SK-N-SH (cell line): Measurements from ENCODE around the gene SLC3A2. TPM values are rescaled to one million over a fixed set of nuclear protein-coding genes. Genes with fewer than 3 reads are reported as not detected.

Source experiments
- CTCF ChIA-PET: fragments of 300-600, 350-600 bp; formaldehyde crosslinking; extraction: SDS; loops from one replicate; lab custom pipeline; 2021; lab: Yijun Ruan, JAX
- POLR2A ChIA-PET: fragments of 350-600 bp; sonication (Branson Sonifier 250); formaldehyde crosslinking; extraction: SDS; loops from one replicate; lab custom pipeline; 2020; ENCODE audit warnings: antibody characterized with exemption, inconsistent platforms; lab: Yijun Ruan, JAX
- DNase-seq: peaks from one replicate; pipeline ENCODE4 v3.0.0; 2012
- H2AFZ ChIP-seq: fragments of 200-600 bp; sonication (generic); 2 replicates; pipeline ENCODE4 v1.8.1; 2016; ENCODE audit warnings: antibody characterized with exemption, mild to moderate bottlenecking, low read depth
- H3F3A ChIP-seq: fragments of 200-600 bp; sonication (generic); replicated peaks from 2 replicates; pipeline ENCODE3; 2016; ENCODE audit warnings: antibody characterized with exemption, mild to moderate bottlenecking; ENCODE audit not compliant: insufficient read depth
- H3K27ac ChIP-seq, 2 experiments: fragments of 200-500 bp in 1 of 2; fragments of 200-600 bp in 1 of 2; sonication (Bioruptor generic) in 1 of 2; sonication (generic), shearing (Covaris generic) in 1 of 2; 2 replicates each; pipeline versions ENCODE4 v1.5.1 to v1.6.1; 2014 to 2016; ENCODE audit warnings: low read depth in 2 of 2, inconsistent platforms in 1 of 2, low read length in 1 of 2, mild to moderate bottlenecking in 1 of 2, mixed read lengths in 1 of 2
- H3K27me3 ChIP-seq: fragments of 200-600 bp; sonication (generic), shearing (Covaris generic); 2 replicates; pipeline ENCODE4 v1.6.1; 2016; ENCODE audit warnings: mixed run types; ENCODE audit not compliant: insufficient read depth
- H3K36me3 ChIP-seq, 2 experiments: fragments of 200-500 bp in 1 of 2; fragments of 200-600 bp in 1 of 2; sonication (Bioruptor generic) in 1 of 2; sonication (generic) in 1 of 2; replicated peaks in 1 of 2; 2 replicates each; pipeline versions ENCODE3 to v1.5.1; 2014 to 2016; ENCODE audit warnings: low read length in 1 of 2, mild to moderate bottlenecking in 1 of 2; ENCODE audit not compliant: insufficient read depth in 2 of 2, control insufficient read depth in 1 of 2
- H3K4me1 ChIP-seq, 2 experiments: fragments of 200-500 bp in 1 of 2; fragments of 200-600 bp in 1 of 2; sonication (Bioruptor generic) in 1 of 2; sonication (generic), shearing (Covaris generic) in 1 of 2; 2 replicates each; pipeline versions ENCODE4 v1.5.1 to v1.6.1; 2014 to 2016; ENCODE audit warnings: low read depth in 1 of 2, low read length in 1 of 2, mixed run types in 1 of 2; ENCODE audit not compliant: insufficient read depth in 2 of 2, control insufficient read depth in 1 of 2
- H3K4me2 ChIP-seq: fragments of 200-600 bp; sonication (generic), shearing (Covaris generic); 2 replicates; pipeline ENCODE4 v1.6.1; 2017; ENCODE audit warnings: mixed run types
- H3K4me3 ChIP-seq, 2 experiments: fragments of 200-500 bp in 1 of 2; fragments of 200-600 bp in 1 of 2; sonication (Bioruptor generic) in 1 of 2; sonication (generic), shearing (Covaris generic) in 1 of 2; 2 replicates each; pipeline versions ENCODE4 v1.5.1 to v1.8.1; 2014 to 2016; ENCODE audit warnings: low read depth in 2 of 2, inconsistent platforms in 1 of 2, low read length in 1 of 2, mild to moderate bottlenecking in 1 of 2, mixed read lengths in 1 of 2, moderate library complexity in 1 of 2
- H3K79me2 ChIP-seq: fragments of 200-600 bp; sonication (generic); 2 replicates; pipeline ENCODE4 v1.8.1; 2017; ENCODE audit warnings: mild to moderate bottlenecking; ENCODE audit not compliant: insufficient read depth
- H3K9ac ChIP-seq: fragments of 200-600 bp; sonication (generic); 2 replicates; pipeline ENCODE4 v1.6.1; 2017; ENCODE audit warnings: mixed run types
- H3K9me2 ChIP-seq: fragments of 200-600 bp; sonication (generic); 2 replicates; pipeline ENCODE4 v1.6.1; 2017; ENCODE audit warnings: mixed run types
- H3K9me3 ChIP-seq: fragments of 200-600 bp; sonication (generic); 2 replicates; pipeline ENCODE4 v1.6.1; 2017; ENCODE audit warnings: mixed run types, mild to moderate bottlenecking, moderate library complexity
- H4K20me1 ChIP-seq: fragments of 200-600 bp; sonication (generic); 2 replicates; pipeline ENCODE4 v1.6.1; 2017; ENCODE audit warnings: mild to moderate bottlenecking, mixed run types; ENCODE audit not compliant: insufficient read depth
- CHD2 ChIP-seq: fragments of 150-350 bp; IDR thresholded peaks from 2 replicates; pipeline ENCODE4 v1.6.1; 2018; ENCODE audit warnings: low read length; ENCODE audit not compliant: partially characterized antibody
- ELF1 ChIP-seq: IDR thresholded peaks from 2 replicates; pipeline ENCODE4 v1.4.0; 2012
- EZH2phosphoT487 ChIP-seq: fragments of 200-600 bp; sonication (generic); IDR thresholded peaks from 2 replicates; pipeline ENCODE4 v1.6.1; 2017; ENCODE audit warnings: low read depth, mixed run types, mild to moderate bottlenecking, antibody characterized with exemption, moderate library complexity, borderline replicate concordance
- FOSL2 ChIP-seq: IDR thresholded peaks from 2 replicates; pipeline ENCODE4 v1.4.0; 2012; ENCODE audit warnings: low read depth, mild to moderate bottlenecking, moderate library complexity, borderline replicate concordance
- FOXJ3 ChIP-seq: sonication (generic); formaldehyde crosslinking; IDR thresholded peaks from 2 replicates; pipeline ENCODE4 v1.5.1; 2020; ENCODE audit warnings: mild to moderate bottlenecking, missing genetic modification reagents
- FOXM1 ChIP-seq: IDR thresholded peaks from 2 replicates; pipeline ENCODE4 v1.4.0; 2012; ENCODE audit warnings: low read depth, mild to moderate bottlenecking
- JUND ChIP-seq: IDR thresholded peaks from 2 replicates; pipeline ENCODE4 v1.4.0; 2012
- NFIC ChIP-seq: IDR thresholded peaks from 2 replicates; pipeline ENCODE4 v1.4.0; 2012; ENCODE audit warnings: borderline replicate concordance
- NRF1 ChIP-seq: IDR thresholded peaks from 2 replicates; pipeline ENCODE4 v1.6.1; 2012; ENCODE audit warnings: low read depth, mild to moderate bottlenecking, low read length
- PBX3 ChIP-seq: IDR thresholded peaks from 2 replicates; pipeline ENCODE4; 2012
- RCOR1 ChIP-seq: fragments of 150-350 bp; IDR thresholded peaks from 2 replicates; pipeline ENCODE4 v1.6.1; 2017; ENCODE audit warnings: antibody characterized with exemption, low read length
- RFX5 ChIP-seq: IDR thresholded peaks from 2 replicates; pipeline ENCODE4 v1.6.1; 2012; ENCODE audit warnings: mild to moderate bottlenecking, improper control_type of control experiment, low read length
- TAF1 ChIP-seq: IDR thresholded peaks from 2 replicates; pipeline ENCODE4 v1.6.1; 2012; ENCODE audit warnings: low read depth, mild to moderate bottlenecking, low read length, moderate library complexity, borderline replicate concordance
- TCF12 ChIP-seq: IDR thresholded peaks from 2 replicates; pipeline ENCODE4 v1.4.0; 2012
- TEAD4 ChIP-seq: IDR thresholded peaks from 2 replicates; pipeline ENCODE4 v1.4.0; 2012; ENCODE audit warnings: mild to moderate bottlenecking, borderline replicate concordance; ENCODE audit not compliant: insufficient read depth
- USF1 ChIP-seq: IDR thresholded peaks from 2 replicates; pipeline ENCODE4 v1.4.0; 2012; ENCODE audit warnings: low read depth, borderline replicate concordance
- USF2 ChIP-seq: fragments of 150-350 bp; IDR thresholded peaks from 2 replicates; pipeline ENCODE4 v1.6.1; 2017; ENCODE audit warnings: antibody characterized with exemption, low read length, low read depth, borderline replicate concordance
- WGBS: methylation state at CpG from one replicate; pipeline ENCODE4 v1.1.6; 2017; ENCODE audit warnings: low lambda C conversion rate; 5-methylcytosine and 5-hydroxymethylcytosine counted together
- polyA plus RNA-seq, 3 experiments: library from polyadenylated mRNA; depleted of rRNA; stranded (reverse); fragments of >200 nt; gene quantifications; 2 replicates each; pipeline ENCODE4 v1.2.3, GENCODE V29; 2012
- TF ChIP-seq, protein P1 (sequence below): IDR thresholded peaks from 2 replicates; pipeline ENCODE4 v1.4.0; 2012; ENCODE audit warnings: low read depth, borderline replicate concordance
- TF ChIP-seq, protein P2 (sequence below): IDR thresholded peaks from 2 replicates; pipeline ENCODE4 v1.6.1; 2012; ENCODE audit warnings: mild to moderate bottlenecking, low read depth, low read length, moderate library complexity

The SLC3A2 gene
- polyA plus RNA-seq, 1 of the 3 experiments (the other 2 are of a cell fraction): 308 TPM

DNA sequence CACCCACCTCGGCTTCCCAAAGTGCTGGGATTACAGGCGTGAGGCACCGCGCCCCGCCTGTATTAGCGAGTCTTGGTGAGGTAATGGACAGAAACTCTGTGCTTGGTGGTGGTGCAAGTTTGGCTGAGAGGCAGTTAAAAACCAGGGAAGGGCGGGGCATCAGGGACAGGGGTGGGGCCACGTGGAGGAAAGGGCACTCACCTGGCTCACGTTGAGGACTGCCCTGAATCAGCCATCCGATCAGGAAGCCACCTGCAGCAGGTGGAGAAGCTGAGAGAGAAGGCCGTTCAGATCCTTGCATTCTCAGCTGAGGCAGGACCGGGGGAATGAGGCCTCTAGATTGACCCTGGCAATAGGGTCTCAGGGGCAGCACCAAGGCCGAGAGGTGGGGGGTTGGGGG, 52.6 kb downstream of the SLC3A2 start (continued):
- TF ChIP-seq, protein P1, sequence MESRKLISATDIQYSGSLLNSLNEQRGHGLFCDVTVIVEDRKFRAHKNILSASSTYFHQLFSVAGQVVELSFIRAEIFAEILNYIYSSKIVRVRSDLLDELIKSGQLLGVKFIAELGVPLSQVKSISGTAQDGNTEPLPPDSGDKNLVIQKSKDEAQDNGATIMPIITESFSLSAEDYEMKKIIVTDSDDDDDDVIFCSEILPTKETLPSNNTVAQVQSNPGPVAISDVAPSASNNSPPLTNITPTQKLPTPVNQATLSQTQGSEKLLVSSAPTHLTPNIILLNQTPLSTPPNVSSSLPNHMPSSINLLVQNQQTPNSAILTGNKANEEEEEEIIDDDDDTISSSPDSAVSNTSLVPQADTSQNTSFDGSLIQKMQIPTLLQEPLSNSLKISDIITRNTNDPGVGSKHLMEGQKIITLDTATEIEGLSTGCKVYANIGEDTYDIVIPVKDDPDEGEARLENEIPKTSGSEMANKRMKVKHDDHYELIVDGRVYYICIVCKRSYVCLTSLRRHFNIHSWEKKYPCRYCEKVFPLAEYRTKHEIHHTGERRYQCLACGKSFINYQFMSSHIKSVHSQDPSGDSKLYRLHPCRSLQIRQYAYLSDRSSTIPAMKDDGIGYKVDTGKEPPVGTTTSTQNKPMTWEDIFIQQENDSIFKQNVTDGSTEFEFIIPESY: no peak
- TF ChIP-seq FOXM1 (no peak), EZH2phosphoT487 (no peak), RCOR1 (no peak), FOXJ3 (no peak)

DNA sequence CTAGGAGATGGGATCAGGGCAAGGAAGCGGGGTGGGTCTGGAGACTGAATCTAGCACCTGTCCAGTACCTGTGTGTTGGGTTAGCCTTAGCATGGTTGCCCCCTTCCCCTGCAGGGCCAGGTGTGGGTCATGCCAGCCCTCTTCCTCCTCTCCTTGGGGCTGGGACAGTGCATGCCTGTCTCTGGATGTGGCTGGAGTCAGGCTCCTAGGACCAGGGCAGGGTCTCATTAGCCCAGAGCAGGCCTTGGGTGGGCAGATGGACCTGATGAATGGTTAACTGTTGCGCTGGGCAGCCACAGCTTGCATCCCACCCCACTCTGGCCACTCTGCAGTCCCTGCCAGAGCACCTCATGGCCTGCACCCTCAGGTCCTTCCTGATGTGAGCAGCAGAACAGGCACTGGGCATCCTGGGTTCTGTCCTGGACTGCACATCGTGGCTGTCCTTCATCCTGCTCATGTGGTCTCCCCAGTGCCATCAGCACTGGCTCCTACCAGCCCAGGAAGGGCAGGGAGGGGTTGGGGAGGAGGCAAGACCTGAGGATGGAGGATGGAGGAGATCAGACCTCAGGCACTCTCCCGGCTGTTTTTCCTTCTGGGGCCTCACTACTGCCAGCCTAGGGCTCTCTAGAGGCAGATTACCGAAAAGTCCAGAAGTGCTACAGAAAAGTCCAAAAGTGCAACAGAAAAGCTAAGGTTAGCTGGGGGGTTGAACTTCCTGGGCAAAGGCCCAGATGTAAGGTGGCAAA, 53.2 kb downstream of the SLC3A2 start:
- no peak for DNase-seq
- H3K4me2 ChIP-seq: no peak overlapping the region
- ChIA-PET POLR2A (no interaction called here), CTCF (no interaction called here)
- no peak overlapping the region for H3K27ac ChIP-seq
- H3F3A ChIP-seq: no peaks in the 10 kb centered on the region
- H3K9me2 ChIP-seq: no peaks in the 10 kb centered on the region
- no peaks in the 10 kb centered on the region for H3K27me3 ChIP-seq
- TF ChIP-seq, protein P2, sequence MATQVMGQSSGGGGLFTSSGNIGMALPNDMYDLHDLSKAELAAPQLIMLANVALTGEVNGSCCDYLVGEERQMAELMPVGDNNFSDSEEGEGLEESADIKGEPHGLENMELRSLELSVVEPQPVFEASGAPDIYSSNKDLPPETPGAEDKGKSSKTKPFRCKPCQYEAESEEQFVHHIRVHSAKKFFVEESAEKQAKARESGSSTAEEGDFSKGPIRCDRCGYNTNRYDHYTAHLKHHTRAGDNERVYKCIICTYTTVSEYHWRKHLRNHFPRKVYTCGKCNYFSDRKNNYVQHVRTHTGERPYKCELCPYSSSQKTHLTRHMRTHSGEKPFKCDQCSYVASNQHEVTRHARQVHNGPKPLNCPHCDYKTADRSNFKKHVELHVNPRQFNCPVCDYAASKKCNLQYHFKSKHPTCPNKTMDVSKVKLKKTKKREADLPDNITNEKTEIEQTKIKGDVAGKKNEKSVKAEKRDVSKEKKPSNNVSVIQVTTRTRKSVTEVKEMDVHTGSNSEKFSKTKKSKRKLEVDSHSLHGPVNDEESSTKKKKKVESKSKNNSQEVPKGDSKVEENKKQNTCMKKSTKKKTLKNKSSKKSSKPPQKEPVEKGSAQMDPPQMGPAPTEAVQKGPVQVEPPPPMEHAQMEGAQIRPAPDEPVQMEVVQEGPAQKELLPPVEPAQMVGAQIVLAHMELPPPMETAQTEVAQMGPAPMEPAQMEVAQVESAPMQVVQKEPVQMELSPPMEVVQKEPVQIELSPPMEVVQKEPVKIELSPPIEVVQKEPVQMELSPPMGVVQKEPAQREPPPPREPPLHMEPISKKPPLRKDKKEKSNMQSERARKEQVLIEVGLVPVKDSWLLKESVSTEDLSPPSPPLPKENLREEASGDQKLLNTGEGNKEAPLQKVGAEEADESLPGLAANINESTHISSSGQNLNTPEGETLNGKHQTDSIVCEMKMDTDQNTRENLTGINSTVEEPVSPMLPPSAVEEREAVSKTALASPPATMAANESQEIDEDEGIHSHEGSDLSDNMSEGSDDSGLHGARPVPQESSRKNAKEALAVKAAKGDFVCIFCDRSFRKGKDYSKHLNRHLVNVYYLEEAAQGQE: no peak
- TF ChIP-seq FOXM1 (no peak), TEAD4 (no peak), CHD2 (no peak), ELF1 (no peak), FOSL2 (no peak), PBX3 (no peak), TCF12 (no peak), USF1 (no peak), JUND (no peak), TAF1 (no peak), NFIC (no peak), NRF1 (no peak), RFX5 (no peak), USF2 (no peak)
- TF ChIP-seq, all 33 proteins: peak for 0
- Histone ChIP-seq H3K36me3 (no peaks in the 10 kb centered on the region), H3K9me3 (no peaks in the 10 kb centered on the region), H3K79me2 (no peaks in the 10 kb centered on the region), H4K20me1 (no peaks in the 10 kb centered on the region), H3K4me1 (peaks cover 0 to 14% of the 10 kb centered on the region in 2 experiments; a peak in 1 of 4 replicates), H2AFZ (no peak overlapping the region), H3K4me3 (no peak overlapping the region), H3K9ac (no peak overlapping the region)
- WGBS: 45% methylated on average over 4 of the region's 5 CpGs
